Esophagus squamous epithelium (tissue), 5 donors: ENCODE results near the gene CBX5. TPM values are rescaled to one million over a fixed set of nuclear protein-coding genes. Genes with fewer than 3 reads are reported as not detected.
"Not testable (repeated sequence)": the region's sequence is repeated elsewhere in the genome, so short reads cannot be mapped to it uniquely, and the experiment has no call there.

Experiments
- DNase-seq: peaks from one replicate; lab custom pipeline; 2025; lab: John Stamatoyannopoulos, UW
- H3K27ac ChIP-seq, 4 donors: fragments of 200-600 bp; sonication (generic); one replicate each; pipeline ENCODE4 v1.5.1; 2016 to 2019; ENCODE audit warnings: mild to moderate bottlenecking in 1 of 4
- H3K27me3 ChIP-seq, 4 donors: fragments of 200-600 bp; sonication (generic); 1 replicate in 3 of 4; 2 replicates in 1 of 4; pipeline versions ENCODE4 v1.5.1 to v1.6.0; 2017 to 2021; ENCODE audit warnings: antibody characterized with exemption in 1 of 4
- H3K36me3 ChIP-seq, 3 donors: fragments of 200-600 bp; sonication (generic); one replicate each; pipeline ENCODE4 v1.5.1; 2016 to 2019
- H3K4me1 ChIP-seq, 3 donors: fragments of 200-600 bp; sonication (generic); one replicate each; pipeline ENCODE4 v1.5.1; 2017 to 2019
- H3K4me3 ChIP-seq, 4 donors: fragments of 200-600 bp; sonication (generic); 1 replicate in 3 of 4; 2 replicates in 1 of 4; pipeline ENCODE4 v1.5.1; 2016 to 2019; ENCODE audit warnings: mild to moderate bottlenecking in 2 of 4, moderate library complexity in 1 of 4
- H3K9me3 ChIP-seq, 3 donors: fragments of 200-600 bp; sonication (generic); one replicate each; pipeline ENCODE4 v1.5.1; 2016 to 2019
- CTCF ChIP-seq, 6 experiments: fragments of 450-650 bp in 4 of 6; fragments of 200-600 bp in 2 of 6; sonication (generic) in 2 of 6; IDR thresholded peaks; one replicate each; pipeline ENCODE4 v1.5.1; 2016 to 2019; ENCODE audit warnings: antibody characterized with exemption in 6 of 6, mild to moderate bottlenecking in 4 of 6, moderate library complexity in 4 of 6
- POLR2A ChIP-seq, 4 donors: fragments of 450-650 bp; IDR thresholded peaks; one replicate each; pipeline ENCODE4 v1.6.1; 2017; ENCODE audit warnings: antibody characterized with exemption in 4 of 4, mild to moderate bottlenecking in 4 of 4, moderate library complexity in 3 of 4
- WGBS, 2 donors: methylation state at CpG; one replicate each; pipeline ENCODE4 v1.1.5; 2018; 5-methylcytosine and 5-hydroxymethylcytosine counted together
- intact Hi-C: fragments of 100-400 bp; cut with DNase I; formaldehyde crosslinking; loops from one replicate; pipeline ENCODE4 v1.15.0; 2022
- total RNA-seq, 4 donors: library from RNA; depleted of rRNA; stranded (reverse); fragments of >200 nt; gene quantifications; one replicate each; pipeline ENCODE4 v1.1.0, GENCODE V29; 2016
- donor health status: DM: yes; HTN: yes; CAD: no.

CBX5 gene
- total RNA-seq, 4 donors from 2014 or later: 13.2 to 29.9 (median 23.7) TPM

DNA sequence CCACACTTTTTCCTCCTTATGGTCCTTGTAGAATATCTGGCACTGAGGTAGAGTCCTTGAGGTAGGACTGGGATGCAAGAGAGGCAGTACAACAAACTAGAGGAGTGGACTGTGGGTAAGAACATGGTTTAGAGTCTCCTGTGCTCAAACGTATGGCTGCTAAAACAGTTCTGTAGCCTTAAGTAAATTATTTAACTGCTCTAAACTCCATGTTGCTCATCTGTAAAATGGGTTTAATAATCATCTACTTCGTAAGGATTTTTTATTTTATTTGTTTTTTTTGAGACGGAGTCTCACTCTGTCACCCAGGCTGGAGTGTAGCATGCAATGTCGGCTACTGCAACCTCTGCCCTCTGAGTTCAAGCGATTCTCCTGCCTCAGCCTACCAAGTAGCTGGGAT, 41.4 kb upstream of the CBX5 start:
- Histone ChIP-seq H3K4me1 (peaks cover 0 to 15% (median 6%) of the 10 kb centered on the region in 3 donors), H3K27me3 (no peaks in the 10 kb centered on the region), H3K9me3 (no peaks in the 10 kb centered on the region), H3K36me3 (no peaks in the 10 kb centered on the region), H3K27ac (no peak overlapping the region), H3K4me3 (no peak overlapping the region)
- WGBS, 2 donors: 86 to 88% methylated on average over 5 of the region's 5 CpGs
- intact Hi-C loops: no loop called here
- no peak for DNase-seq
- TF ChIP-seq CTCF (IDR thresholded peaks at IDR 0.05) (no peak), POLR2A (IDR thresholded peaks at IDR 0.05) (no peak)

DNA sequence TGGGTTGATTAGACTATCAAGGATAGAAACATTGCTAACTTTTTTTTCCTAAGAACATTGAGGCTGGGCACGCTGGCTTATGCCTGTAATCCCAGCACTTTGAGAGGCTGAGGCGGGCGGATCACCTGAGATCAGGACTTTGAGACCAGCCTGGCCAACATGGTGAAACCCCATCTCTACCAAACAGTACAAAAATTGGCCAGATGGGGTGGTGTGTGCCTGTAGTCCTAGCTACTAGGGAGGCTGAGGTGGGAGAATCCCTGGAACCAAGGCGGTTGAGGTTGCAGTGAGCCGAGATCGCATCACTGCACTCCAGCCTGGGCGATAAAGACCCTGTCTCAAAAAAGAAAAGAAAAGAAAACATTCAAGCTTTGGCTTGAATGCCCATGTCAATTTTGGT, 32.4 kb upstream of the CBX5 start:
- H3K27me3 ChIP-seq, H3K9me3 ChIP-seq, DNase-seq, intact Hi-C loops, H3K36me3 ChIP-seq, H3K27ac ChIP-seq, H3K4me3 ChIP-seq, H3K4me1 ChIP-seq: not testable (repeated sequence)
- 82 to 96% methylated on average over 4 to 7 of the region's 7 CpGs for WGBS, 2 donors

DNA sequence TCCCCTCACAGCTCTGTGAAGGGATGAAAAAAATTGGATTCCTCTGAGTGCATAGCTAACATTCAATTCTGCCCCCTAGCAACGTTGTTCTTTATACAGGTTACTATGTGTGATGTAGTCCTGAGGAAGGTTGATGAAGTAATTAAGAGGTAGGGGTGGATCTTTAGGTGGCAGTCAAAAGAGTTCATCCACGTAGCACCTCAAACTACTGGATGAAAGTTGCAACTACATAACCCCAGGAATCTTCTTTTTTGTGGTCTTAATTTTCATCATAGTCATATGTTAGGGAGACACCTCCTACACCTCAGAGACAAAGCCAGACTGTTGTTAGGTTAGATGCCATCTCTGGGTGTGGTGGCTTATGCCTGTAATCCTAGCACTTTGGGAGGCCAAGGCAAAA, 31.1 kb upstream of the CBX5 start:
- Histone ChIP-seq H3K4me1 (peaks cover 0 to 13% (median 6%) of the 10 kb centered on the region in 3 donors), H3K36me3 (no peaks in the 10 kb centered on the region), H3K27ac (no peak overlapping the region), H3K9me3 (no peaks in the 10 kb centered on the region), H3K4me3 (no peak overlapping the region), H3K27me3 (no peaks in the 10 kb centered on the region)
- intact Hi-C loops: no loop called here
- no peak for TF ChIP-seq POLR2A (IDR thresholded peaks at IDR 0.05)
- 47 to 57% methylated on average over 2 of the region's 2 CpGs for WGBS, 2 donors
- no peak for DNase-seq

GRCh38 chr12:54306925-54307741, 27.2 kb upstream of the CBX5 start:
- Histone ChIP-seq H3K36me3 (no peaks in the 10 kb centered on the region), H3K9me3 (no peaks in the 10 kb centered on the region), H3K4me3 (no peak overlapping the region), H3K27ac (no peak overlapping the region), H3K27me3 (peaks cover 0 to 20% (median 0%) of the 10 kb centered on the region in 4 donors), H3K4me1 (peaks cover 3 to 27% (median 16%) of the 10 kb centered on the region in 3 donors)
- intact Hi-C loops: no loop called here
- peak; percentile 29 for DNase-seq
- WGBS, 2 donors: 37 to 67% methylated on average over 5 to 8 of the region's 8 CpGs
- TF ChIP-seq POLR2A (IDR thresholded peaks at IDR 0.05) (no peak), CTCF (IDR thresholded peaks at IDR 0.05) (no peak)

DNA sequence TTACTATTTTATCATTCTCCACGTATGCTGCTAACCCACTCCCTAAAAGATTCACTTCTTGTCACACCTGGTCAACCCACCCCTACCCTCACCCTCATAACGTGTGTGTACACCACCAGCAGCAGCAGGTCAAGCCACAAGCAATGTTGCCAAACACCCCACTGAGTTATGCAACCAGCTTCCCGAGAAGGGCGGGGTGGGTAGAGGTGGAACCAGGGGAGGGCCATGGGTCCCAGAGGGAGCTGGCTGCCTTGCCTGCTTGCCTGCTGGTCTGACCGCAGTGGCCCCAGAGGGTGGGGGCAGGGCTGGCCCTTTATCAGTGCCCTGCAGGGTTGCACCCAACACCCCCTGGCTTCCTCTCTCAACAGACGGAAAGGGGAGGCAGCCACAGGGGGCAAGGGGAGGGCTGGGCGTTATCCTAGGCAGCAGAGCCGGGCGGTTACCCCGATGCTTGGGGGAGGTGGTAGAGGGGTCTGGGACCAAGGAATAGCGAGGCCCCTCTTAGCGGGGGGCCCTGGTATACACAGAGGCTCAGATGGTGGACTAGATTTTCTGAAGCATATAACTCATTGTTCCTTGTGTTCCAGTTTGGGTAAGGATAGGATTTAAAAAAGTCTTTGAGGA, 24.4 kb upstream of the CBX5 start:
- intact Hi-C loops: no loop called here
- DNase-seq: peak; percentile 47
- no peaks in the 10 kb centered on the region for H3K9me3 ChIP-seq
- peaks cover 0 to 46% (median 0%) of the 10 kb centered on the region in 4 donors for H3K27me3 ChIP-seq
- H3K36me3 ChIP-seq: no peaks in the 10 kb centered on the region
- peak overlapping the region in 2 of 4 donors; percentile 9 to 40 for H3K27ac ChIP-seq
- 6 to 12% methylated on average over 2 to 4 of the region's 12 CpGs for WGBS, 2 donors
- H3K4me3 ChIP-seq: peak overlapping the region in 1 of 4 donors; percentile 38
- H3K4me1 ChIP-seq: peaks cover 17 to 45% (median 26%) of the 10 kb centered on the region in 3 donors
- TF ChIP-seq POLR2A (IDR thresholded peaks at IDR 0.05): no peak
- TF ChIP-seq CTCF (IDR thresholded peaks at IDR 0.05): no peak

DNA sequence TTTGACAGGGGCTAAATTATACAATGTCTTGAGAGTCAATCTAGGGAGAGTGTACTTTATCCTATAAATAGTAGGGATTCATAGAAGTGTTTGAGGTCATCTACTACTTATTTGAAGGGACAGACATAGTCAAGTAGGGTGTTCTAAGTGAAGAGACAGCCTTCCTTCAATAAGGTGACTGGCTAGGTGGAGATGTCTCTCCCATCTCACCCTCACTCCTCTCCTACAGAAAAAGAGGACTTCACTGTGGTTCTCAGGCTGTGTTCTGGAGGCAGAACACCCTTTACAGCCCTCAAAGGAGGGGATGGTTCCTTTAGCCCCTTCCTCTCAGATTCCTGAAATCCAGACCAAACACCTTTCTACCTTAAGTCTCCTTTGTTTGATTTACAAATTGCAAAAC, 23.7 kb upstream of the CBX5 start:
- Histone ChIP-seq H3K36me3 (no peaks in the 10 kb centered on the region), H3K27me3 (peaks cover 0 to 53% (median 0%) of the 10 kb centered on the region in 4 donors), H3K27ac (no peak overlapping the region), H3K4me3 (no peak overlapping the region), H3K4me1 (peaks cover 17 to 45% (median 26%) of the 10 kb centered on the region in 3 donors), H3K9me3 (no peaks in the 10 kb centered on the region)
- intact Hi-C loops: no loop called here
- DNase-seq: no peak
- TF ChIP-seq CTCF (IDR thresholded peaks at IDR 0.05) (no peak), POLR2A (IDR thresholded peaks at IDR 0.05) (no peak)
